K562 (cell line): ENCODE data around the gene TPD52L2. TPM values are rescaled to one million over a fixed set of nuclear protein-coding genes. Genes with fewer than 3 reads are reported as not detected.
A peak's percentile ranks its signal among the peaks of the same experiment; 100 is the strongest.

Source experiments
- ETS2 ChIP-seq: IDR thresholded peaks from 2 replicates; pipeline ENCODE4 v1.6.1; 2016; ENCODE audit warnings: borderline replicate concordance, missing genetic modification characterization, mild to moderate bottlenecking, moderate library complexity, missing compliant biosample characterization; ENCODE audit not compliant: poor library complexity, severe bottlenecking
- EWSR1 ChIP-seq: fragments of 450-650 bp; IDR thresholded peaks from 2 replicates; pipeline ENCODE4 v1.6.1; 2018; ENCODE audit warnings: borderline replicate concordance, mild to moderate bottlenecking, low read depth, moderate library complexity; ENCODE audit not compliant: partially characterized antibody
- GATA2 ChIP-seq: sonication (generic); formaldehyde crosslinking; IDR thresholded peaks from 2 replicates; pipeline ENCODE4 v1.4.0; 2020; ENCODE audit warnings: mild to moderate bottlenecking, missing genetic modification reagents
- HMGN3 ChIP-seq: IDR thresholded peaks from 2 replicates; pipeline ENCODE4 v1.6.1; 2011; ENCODE audit warnings: borderline replicate concordance, low read depth, mild to moderate bottlenecking, mixed read lengths, low read length; ENCODE audit not compliant: insufficient read length; ENCODE audit errors: extremely low read depth
- HOXB6 ChIP-seq: fragments of 250-450 bp; sonication (Bioruptor Pico); IDR thresholded peaks from 2 replicates; pipeline ENCODE4 v1.5.1; 2022; ENCODE audit warnings: mild to moderate bottlenecking, borderline replicate concordance
- MAFK ChIP-seq: IDR thresholded peaks from 2 replicates; pipeline ENCODE4 v1.6.1; 2011; ENCODE audit warnings: low read length, improper control_type of control experiment
- MCM5 ChIP-seq: fragments of 450-650 bp; IDR thresholded peaks from 2 replicates; pipeline ENCODE4 v1.6.1; 2016; ENCODE audit warnings: low read depth
- NFRKB ChIP-seq: fragments of 450-650 bp; IDR thresholded peaks from 2 replicates; pipeline ENCODE4 v1.6.1; 2016; ENCODE audit warnings: low read depth
- PCBP1 ChIP-seq: fragments of 200-400 bp; formaldehyde crosslinking; IDR thresholded peaks from 2 replicates; pipeline ENCODE4 v1.6.1; 2018; ENCODE audit warnings: mild to moderate bottlenecking, low read depth, low read length; ENCODE audit not compliant: poor library complexity, severe bottlenecking
- SAFB ChIP-seq: fragments of 200-400 bp; formaldehyde crosslinking; IDR thresholded peaks from 2 replicates; pipeline ENCODE4 v1.6.1; 2017; ENCODE audit warnings: low read depth, low read length, borderline replicate concordance
- SOX6 ChIP-seq: fragments of 450-650 bp; IDR thresholded peaks from 2 replicates; pipeline ENCODE4 v1.6.1; 2014; ENCODE audit warnings: mild to moderate bottlenecking
- TAF9B ChIP-seq: fragments of 450-650 bp; IDR thresholded peaks from 2 replicates; pipeline ENCODE4 v1.6.1; 2018; ENCODE audit warnings: mild to moderate bottlenecking; ENCODE audit not compliant: partially characterized antibody
- TBL1XR1 ChIP-seq, 2 experiments: IDR thresholded peaks; 2 replicates each; pipeline ENCODE4 v1.6.1; 2012; ENCODE audit warnings: improper control_type of control experiment in 2 of 2, low read length in 2 of 2, mild to moderate bottlenecking in 1 of 2
- TCF3 ChIP-seq: sonication (generic); formaldehyde crosslinking; IDR thresholded peaks from 2 replicates; pipeline ENCODE4 v1.4.0; 2020; ENCODE audit warnings: mild to moderate bottlenecking, missing genetic modification reagents
- XRCC3 ChIP-seq: fragments of 450-650 bp; IDR thresholded peaks from 2 replicates; pipeline ENCODE4 v1.6.1; 2017; ENCODE audit warnings: mild to moderate bottlenecking, moderate library complexity
- YBX1 ChIP-seq: fragments of 450-650 bp; IDR thresholded peaks from 2 replicates; pipeline ENCODE4 v1.7.1; 2016; ENCODE audit warnings: mild to moderate bottlenecking
- ZNF584 ChIP-seq: fragments of 200-800 bp; sonication (Bioruptor generic); IDR thresholded peaks from 2 replicates; pipeline ENCODE4 v1.6.1; 2016; ENCODE audit warnings: low read depth, mild to moderate bottlenecking, missing genetic modification characterization, missing compliant biosample characterization
- ZNF668 ChIP-seq: fragments of 250-450 bp; sonication (Bioruptor Pico); IDR thresholded peaks from 2 replicates; pipeline ENCODE4 v1.8.0; 2022; ENCODE audit warnings: mild to moderate bottlenecking, inconsistent platforms
- polyA plus RNA-seq, 8 experiments: library from polyadenylated mRNA; depleted of rRNA in 4 of 8; stranded (reverse) in 5 of 8; unstranded in 3 of 8; fragments of >200 nt; fragmentation: Nextera tagmentation in 2 of 8; fragmentation: Illumina TruSeq in 1 of 8; extraction: Ambion mirVana in 2 of 8; extraction: Trizol in 1 of 8; gene quantifications; 2 replicates each; pipeline versions ENCODE4 v1.2.1 to v1.2.3, GENCODE V29; 2011 to 2014; ENCODE audit warnings: inconsistent platforms in 1 of 8, missing spikeins in 1 of 8
- total RNA-seq, 7 experiments: library from RNA; depleted of rRNA in 6 of 7; stranded (reverse); fragments of >200 nt in 6 of 7; fragmentation: Illumina TruSeq in 2 of 7; extraction: Trizol in 2 of 7; gene quantifications; 2 replicates each; pipeline versions ENCODE4 v1.2.1 to v1.2.3, GENCODE V29; 2011 to 2021; ENCODE audit warnings: low replicate concordance in 1 of 7
- TF ChIP-seq, protein P1 (sequence below): fragments of 450-650 bp; IDR thresholded peaks from 2 replicates; pipeline ENCODE4 v1.6.1; 2016; ENCODE audit warnings: mild to moderate bottlenecking
- TF ChIP-seq, protein P2 (sequence below): fragments of 200-800 bp; sonication (Bioruptor generic); IDR thresholded peaks from 2 replicates; pipeline ENCODE4 v1.6.1; 2017; ENCODE audit warnings: missing genetic modification characterization, missing compliant biosample characterization
- TF ChIP-seq, protein P3 (sequence below): sonication (generic); formaldehyde crosslinking; IDR thresholded peaks from 2 replicates; pipeline ENCODE4 v1.8.1; 2023; ENCODE audit warnings: mild to moderate bottlenecking, missing genetic modification reagents
- TF ChIP-seq, protein P4 (sequence below): fragments of 450-650 bp; IDR thresholded peaks from 2 replicates; pipeline ENCODE4 v1.7.1; 2018; ENCODE audit warnings: mild to moderate bottlenecking, low read depth; ENCODE audit not compliant: partially characterized antibody

The TPD52L2 gene
- total and polyA plus RNA-seq, 9 of the 15 experiments (the other 6 are each of a cell fraction or from before 2014, with no cell fraction given): 1.9 to 117 (median 74.6) TPM

DNA sequence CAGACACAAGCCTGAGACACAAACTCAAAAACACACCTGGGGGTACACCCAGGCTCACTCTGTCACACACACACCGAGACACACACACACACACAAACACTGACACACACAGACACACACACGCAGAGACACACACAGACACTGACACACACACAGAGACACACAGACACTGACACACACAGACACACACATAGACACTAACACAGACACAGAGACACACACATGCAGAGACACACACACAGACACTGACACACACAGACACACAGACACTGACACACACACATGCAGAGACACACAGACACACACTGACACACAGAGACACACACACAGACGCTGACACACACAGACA, 18.2 kb upstream of the TPD52L2 start (continued):
- TF ChIP-seq, protein P1, sequence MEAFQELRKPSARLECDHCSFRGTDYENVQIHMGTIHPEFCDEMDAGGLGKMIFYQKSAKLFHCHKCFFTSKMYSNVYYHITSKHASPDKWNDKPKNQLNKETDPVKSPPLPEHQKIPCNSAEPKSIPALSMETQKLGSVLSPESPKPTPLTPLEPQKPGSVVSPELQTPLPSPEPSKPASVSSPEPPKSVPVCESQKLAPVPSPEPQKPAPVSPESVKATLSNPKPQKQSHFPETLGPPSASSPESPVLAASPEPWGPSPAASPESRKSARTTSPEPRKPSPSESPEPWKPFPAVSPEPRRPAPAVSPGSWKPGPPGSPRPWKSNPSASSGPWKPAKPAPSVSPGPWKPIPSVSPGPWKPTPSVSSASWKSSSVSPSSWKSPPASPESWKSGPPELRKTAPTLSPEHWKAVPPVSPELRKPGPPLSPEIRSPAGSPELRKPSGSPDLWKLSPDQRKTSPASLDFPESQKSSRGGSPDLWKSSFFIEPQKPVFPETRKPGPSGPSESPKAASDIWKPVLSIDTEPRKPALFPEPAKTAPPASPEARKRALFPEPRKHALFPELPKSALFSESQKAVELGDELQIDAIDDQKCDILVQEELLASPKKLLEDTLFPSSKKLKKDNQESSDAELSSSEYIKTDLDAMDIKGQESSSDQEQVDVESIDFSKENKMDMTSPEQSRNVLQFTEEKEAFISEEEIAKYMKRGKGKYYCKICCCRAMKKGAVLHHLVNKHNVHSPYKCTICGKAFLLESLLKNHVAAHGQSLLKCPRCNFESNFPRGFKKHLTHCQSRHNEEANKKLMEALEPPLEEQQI: no peak
- no peak for TF ChIP-seq PCBP1
- no peak for TF ChIP-seq GATA2 (CRISPR knock-in tag)
- TF ChIP-seq SAFB: no peak
- TF ChIP-seq TBL1XR1 (IDR thresholded peaks at IDR 0.05; ENCODE audit: low read length in 2 of 2): no peak
- no peak for TF ChIP-seq HOXB6 (CRISPR knock-in tag)
- no peak for TF ChIP-seq EWSR1
- no peak for TF ChIP-seq YBX1
- TF ChIP-seq HMGN3: no peak
- TF ChIP-seq, protein P2, sequence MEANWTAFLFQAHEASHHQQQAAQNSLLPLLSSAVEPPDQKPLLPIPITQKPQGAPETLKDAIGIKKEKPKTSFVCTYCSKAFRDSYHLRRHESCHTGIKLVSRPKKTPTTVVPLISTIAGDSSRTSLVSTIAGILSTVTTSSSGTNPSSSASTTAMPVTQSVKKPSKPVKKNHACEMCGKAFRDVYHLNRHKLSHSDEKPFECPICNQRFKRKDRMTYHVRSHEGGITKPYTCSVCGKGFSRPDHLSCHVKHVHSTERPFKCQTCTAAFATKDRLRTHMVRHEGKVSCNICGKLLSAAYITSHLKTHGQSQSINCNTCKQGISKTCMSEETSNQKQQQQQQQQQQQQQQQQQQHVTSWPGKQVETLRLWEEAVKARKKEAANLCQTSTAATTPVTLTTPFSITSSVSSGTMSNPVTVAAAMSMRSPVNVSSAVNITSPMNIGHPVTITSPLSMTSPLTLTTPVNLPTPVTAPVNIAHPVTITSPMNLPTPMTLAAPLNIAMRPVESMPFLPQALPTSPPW (CRISPR knock-in tag): no peak
- no peak for TF ChIP-seq ZNF584 (CRISPR knock-in tag)
- no peak for TF ChIP-seq SOX6
- TF ChIP-seq, protein P3, sequence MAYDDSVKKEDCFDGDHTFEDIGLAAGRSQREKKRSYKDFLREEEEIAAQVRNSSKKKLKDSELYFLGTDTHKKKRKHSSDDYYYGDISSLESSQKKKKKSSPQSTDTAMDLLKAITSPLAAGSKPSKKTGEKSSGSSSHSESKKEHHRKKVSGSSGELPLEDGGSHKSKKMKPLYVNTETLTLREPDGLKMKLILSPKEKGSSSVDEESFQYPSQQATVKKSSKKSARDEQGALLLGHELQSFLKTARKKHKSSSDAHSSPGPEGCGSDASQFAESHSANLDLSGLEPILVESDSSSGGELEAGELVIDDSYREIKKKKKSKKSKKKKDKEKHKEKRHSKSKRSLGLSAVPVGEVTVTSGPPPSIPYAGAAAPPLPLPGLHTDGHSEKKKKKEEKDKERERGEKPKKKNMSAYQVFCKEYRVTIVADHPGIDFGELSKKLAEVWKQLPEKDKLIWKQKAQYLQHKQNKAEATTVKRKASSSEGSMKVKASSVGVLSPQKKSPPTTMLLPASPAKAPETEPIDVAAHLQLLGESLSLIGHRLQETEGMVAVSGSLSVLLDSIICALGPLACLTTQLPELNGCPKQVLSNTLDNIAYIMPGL (CRISPR knock-in tag): no peak
- TF ChIP-seq MAFK: no peak
- no peak for TF ChIP-seq TAF9B
- no peak for TF ChIP-seq ETS2
- peak; percentile 55; the same call in 1 of the 2 replicates for TF ChIP-seq NFRKB
- TF ChIP-seq MCM5: no peak
- no peak for TF ChIP-seq ZNF668
- no peak for TF ChIP-seq TCF3 (CRISPR knock-in tag)
- no peak for TF ChIP-seq XRCC3
- TF ChIP-seq, protein P4, sequence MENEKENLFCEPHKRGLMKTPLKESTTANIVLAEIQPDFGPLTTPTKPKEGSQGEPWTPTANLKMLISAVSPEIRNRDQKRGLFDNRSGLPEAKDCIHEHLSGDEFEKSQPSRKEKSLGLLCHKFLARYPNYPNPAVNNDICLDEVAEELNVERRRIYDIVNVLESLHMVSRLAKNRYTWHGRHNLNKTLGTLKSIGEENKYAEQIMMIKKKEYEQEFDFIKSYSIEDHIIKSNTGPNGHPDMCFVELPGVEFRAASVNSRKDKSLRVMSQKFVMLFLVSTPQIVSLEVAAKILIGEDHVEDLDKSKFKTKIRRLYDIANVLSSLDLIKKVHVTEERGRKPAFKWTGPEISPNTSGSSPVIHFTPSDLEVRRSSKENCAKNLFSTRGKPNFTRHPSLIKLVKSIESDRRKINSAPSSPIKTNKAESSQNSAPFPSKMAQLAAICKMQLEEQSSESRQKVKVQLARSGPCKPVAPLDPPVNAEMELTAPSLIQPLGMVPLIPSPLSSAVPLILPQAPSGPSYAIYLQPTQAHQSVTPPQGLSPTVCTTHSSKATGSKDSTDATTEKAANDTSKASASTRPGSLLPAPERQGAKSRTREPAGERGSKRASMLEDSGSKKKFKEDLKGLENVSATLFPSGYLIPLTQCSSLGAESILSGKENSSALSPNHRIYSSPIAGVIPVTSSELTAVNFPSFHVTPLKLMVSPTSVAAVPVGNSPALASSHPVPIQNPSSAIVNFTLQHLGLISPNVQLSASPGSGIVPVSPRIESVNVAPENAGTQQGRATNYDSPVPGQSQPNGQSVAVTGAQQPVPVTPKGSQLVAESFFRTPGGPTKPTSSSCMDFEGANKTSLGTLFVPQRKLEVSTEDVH: no peak
